HUES6 (cell line): ENCODE measurements around the gene DCP2.

Source experiments
- H3K27ac ChIP-seq: 2 replicates; pipeline ENCODE4 v1.7.0; 2013; ENCODE audit warnings: low read depth, mild to moderate bottlenecking, low read length, inconsistent platforms
- H3K27me3 ChIP-seq: 2 replicates; pipeline ENCODE4 v1.6.1; 2013; ENCODE audit warnings: low read length; ENCODE audit not compliant: control insufficient read depth, insufficient read depth
- H3K36me3 ChIP-seq: 2 replicates; pipeline ENCODE4 v1.6.1; 2013; ENCODE audit warnings: low read length; ENCODE audit not compliant: control insufficient read depth, insufficient read depth
- H3K4me1 ChIP-seq: 2 replicates; pipeline ENCODE4 v1.6.1; 2013; ENCODE audit warnings: low read length; ENCODE audit not compliant: control insufficient read depth, insufficient read depth
- H3K4me3 ChIP-seq: 2 replicates; pipeline ENCODE4 v1.5.1; 2013; ENCODE audit warnings: low read depth, low read length
- H3K9ac ChIP-seq: one replicate; pipeline ENCODE4 v1.6.1; 2013; ENCODE audit warnings: mild to moderate bottlenecking, low read length
- H3K9me3 ChIP-seq: 2 replicates; pipeline ENCODE4 v1.6.1; 2013; ENCODE audit warnings: low read depth, low read length; ENCODE audit not compliant: control insufficient read depth, insufficient read depth

Gene DCP2

DNA sequence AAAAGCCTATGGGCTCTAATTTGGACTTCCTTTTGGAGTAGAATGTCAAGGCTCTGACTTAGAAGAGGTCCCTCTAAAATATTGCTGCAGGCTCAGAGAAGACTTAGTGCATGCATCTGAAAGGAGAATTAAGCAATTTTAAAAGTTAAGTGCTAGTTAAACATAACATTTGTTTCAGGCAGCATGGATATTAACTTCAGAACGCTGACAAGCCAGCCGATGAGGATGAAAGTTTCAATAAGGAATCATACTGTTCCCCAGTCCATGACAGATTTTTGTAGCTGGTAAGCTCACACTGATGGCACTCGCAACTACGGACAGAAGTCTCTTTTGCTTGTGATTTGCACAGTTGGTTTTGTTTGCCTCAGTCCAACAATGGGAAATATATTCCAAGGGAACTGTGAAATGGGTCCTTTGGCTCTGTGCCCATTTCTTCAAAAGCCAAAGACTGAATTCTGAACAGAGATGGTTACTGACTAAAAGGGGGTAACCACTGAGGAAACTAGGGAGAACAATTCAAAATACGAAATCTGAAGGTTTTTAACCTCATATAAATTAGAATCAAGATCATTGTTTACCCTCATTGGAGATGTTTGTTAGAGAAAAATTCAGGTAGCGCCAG lies 47.6 kb downstream of the DCP2 start:
- Histone ChIP-seq H3K9me3 (no peaks in the 10 kb centered on the region), H3K9ac (no peak overlapping the region), H3K4me1 (no peaks in the 10 kb centered on the region; the same call in 1 of the 2 replicates), H3K4me3 (no peak overlapping the region), H3K27me3 (no peaks in the 10 kb centered on the region), H3K36me3 (peaks cover 74% of the 10 kb centered on the region), H3K27ac (no peak overlapping the region)

DNA sequence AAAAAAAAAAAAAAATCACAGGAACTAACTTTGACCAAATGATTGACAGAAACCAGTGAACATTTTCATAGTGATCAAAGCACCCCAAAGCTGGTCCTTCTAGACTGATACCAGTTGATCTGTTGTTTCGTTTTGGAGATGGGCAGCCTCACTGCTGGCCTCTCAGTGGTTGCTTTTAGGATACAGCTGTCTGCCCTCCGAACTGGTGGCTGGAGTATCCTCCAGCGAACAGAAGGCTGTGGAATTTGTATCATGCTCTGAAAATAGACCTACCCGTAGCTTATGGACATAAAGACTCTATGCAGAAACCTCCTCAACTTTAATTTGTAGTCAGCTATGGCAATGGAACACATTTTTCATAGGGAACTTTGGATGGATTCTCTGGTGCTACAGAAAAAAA lies 49.0 kb downstream of the DCP2 start:
- Histone ChIP-seq H3K36me3 (peaks cover 74% of the 10 kb centered on the region), H3K4me3 (no peak overlapping the region), H3K27me3 (no peaks in the 10 kb centered on the region), H3K4me1 (peaks cover 13% of the 10 kb centered on the region), H3K9ac (no peak overlapping the region), H3K27ac (no peak overlapping the region), H3K9me3 (no peaks in the 10 kb centered on the region)

DNA sequence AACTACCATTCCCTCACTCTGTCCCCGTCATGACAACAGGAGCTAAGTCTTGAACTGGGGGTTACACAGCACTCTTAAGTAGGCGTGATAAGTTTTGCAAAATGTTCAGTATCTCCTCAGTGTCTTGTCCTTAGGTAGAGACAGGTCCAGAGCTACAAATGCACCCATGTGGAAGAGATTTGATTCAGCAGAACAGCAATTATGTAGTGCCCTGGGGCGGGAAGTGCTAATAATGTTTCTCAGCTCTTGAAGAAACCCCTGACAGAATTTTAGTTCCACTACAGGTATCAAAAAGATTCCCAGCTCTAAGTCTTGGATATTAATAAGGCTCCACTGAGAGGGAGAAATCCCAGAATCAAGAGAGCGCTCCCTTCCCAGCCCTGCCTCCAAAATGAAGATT lies 49.6 kb downstream of the DCP2 start:
- H3K9ac ChIP-seq = no peak overlapping the region
- H3K27ac ChIP-seq = no peak overlapping the region
- H3K4me3 ChIP-seq = no peak overlapping the region
- H3K4me1 ChIP-seq = peaks cover 19% of the 10 kb centered on the region
- H3K27me3 ChIP-seq = no peaks in the 10 kb centered on the region
- H3K9me3 ChIP-seq = no peaks in the 10 kb centered on the region
- peaks cover 69% of the 10 kb centered on the region for H3K36me3 ChIP-seq

DNA sequence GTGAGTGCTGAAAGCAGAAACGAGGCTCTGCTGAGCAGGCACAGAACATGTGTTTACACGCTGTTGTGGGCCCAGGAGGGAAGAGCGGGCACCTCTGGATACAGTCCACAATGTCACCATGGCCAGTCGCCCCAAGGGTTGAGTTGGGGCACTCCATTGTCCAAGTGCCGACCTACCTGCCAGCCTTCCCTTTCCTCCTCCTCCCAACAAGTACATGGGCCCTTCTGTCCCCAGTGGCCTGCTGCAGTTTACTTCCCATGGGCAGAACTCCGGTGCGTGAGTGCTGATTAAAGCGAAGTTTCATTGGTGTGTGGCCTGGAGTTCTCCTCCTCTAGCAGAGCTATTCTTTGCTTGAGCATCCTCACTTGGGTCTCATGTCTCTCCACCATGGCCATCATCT lies 50.4 kb downstream of the DCP2 start:
- no peak overlapping the region for H3K27ac ChIP-seq

DNA sequence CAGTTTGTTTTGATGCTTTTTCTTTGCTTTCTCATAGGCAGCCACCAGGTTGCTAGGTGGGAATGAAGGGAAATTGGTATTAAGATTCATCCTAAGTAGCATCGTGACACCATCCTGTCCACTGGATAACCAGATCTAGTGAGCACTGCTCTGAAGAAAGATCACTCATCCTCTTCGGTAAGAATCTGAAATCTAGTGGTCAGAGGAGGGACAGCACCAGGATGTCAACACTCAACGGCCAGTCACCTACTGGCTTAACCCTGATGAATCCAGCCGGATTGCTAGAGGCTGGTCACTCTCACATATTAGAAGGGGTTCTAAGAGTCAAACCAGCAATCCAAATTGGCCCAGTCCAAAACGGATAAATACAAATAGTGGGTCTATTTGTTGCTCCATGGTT lies 50.8 kb downstream of the DCP2 start:
- Histone ChIP-seq H3K4me3 (no peak overlapping the region), H3K27me3 (no peaks in the 10 kb centered on the region), H3K27ac (no peak overlapping the region), H3K9ac (no peak overlapping the region), H3K36me3 (peaks cover 65% of the 10 kb centered on the region), H3K4me1 (peaks cover 21% of the 10 kb centered on the region), H3K9me3 (no peaks in the 10 kb centered on the region)

More for the DNA sequence above, 50.4 kb downstream of the DCP2 start:
- Histone ChIP-seq H3K9ac (no peak overlapping the region), H3K36me3 (peaks cover 69% of the 10 kb centered on the region), H3K4me1 (peaks cover 21% of the 10 kb centered on the region), H3K27me3 (no peaks in the 10 kb centered on the region), H3K9me3 (no peaks in the 10 kb centered on the region), H3K4me3 (no peak overlapping the region)

DNA sequence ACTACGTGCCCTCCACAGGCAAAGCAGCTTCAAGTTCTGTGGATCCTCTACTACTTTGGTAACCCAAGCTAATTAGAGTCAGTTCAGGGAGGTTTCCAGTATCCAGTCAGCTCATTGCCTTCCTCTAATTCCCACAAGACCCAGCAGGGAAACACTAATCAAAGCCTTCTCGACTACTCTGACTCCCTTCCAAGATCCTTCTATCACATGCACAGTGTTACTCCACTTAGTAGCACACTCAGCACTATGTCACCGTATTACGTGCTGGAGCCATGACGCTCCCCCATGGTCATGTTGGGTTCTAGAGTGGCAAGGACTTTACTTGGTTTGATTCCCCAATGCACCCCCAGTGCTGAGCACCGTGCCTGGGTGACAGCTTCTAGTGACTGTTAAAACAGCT lies 53.0 kb downstream of the DCP2 start:
- Histone ChIP-seq H3K9ac (no peak overlapping the region), H3K27ac (no peak overlapping the region), H3K27me3 (no peaks in the 10 kb centered on the region), H3K9me3 (no peaks in the 10 kb centered on the region), H3K4me1 (peaks cover 32% of the 10 kb centered on the region), H3K4me3 (no peak overlapping the region), H3K36me3 (peaks cover 45% of the 10 kb centered on the region)

DNA sequence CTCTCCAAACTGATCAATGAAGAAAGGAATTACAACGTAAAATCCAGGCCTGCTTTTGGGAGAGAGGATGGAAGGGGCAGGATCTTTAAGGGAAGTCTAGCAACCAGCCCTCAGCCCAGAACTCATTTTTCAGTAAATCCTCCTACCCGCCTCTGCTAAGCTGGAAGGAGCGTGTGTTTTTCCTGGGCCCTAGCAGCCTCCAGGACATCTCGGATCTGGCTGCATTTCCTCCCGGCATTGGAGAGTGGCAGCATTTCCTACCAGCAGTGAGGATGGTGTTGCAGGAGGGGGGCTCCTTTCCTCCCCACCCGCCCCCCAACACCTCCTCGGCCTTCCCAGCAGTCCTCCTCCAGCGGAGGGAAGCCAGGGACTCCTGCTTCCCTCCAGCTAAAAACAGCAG lies 54.5 kb downstream of the DCP2 start:
- no peak overlapping the region for H3K9ac ChIP-seq
- H3K4me1 ChIP-seq = peaks cover 37% of the 10 kb centered on the region
- no peak overlapping the region for H3K4me3 ChIP-seq
- peaks cover 41% of the 10 kb centered on the region for H3K36me3 ChIP-seq
- peak overlapping the region; percentile 12; the same call in 1 of the 2 replicates for H3K27ac ChIP-seq
- H3K9me3 ChIP-seq = no peaks in the 10 kb centered on the region
- H3K27me3 ChIP-seq = no peaks in the 10 kb centered on the region

DNA sequence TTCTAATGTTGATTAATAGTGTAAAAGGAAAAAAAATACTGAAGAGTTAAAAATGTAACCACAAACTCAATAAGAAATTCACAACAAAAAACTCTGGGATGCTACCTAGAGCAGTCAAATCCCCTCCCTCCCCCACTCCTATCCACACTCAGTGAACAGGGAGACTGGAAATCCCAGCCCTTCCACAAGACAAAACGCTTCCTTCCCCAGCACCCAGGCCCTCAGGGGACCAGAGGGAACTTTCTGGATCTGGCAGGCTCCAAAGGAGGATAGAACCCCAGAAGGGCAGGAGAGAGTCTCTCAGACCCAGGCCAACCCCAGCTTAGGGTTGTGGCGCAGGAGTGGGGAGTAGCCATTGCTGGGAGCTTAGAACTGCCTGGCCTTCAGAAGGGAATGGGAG lies 55.0 kb downstream of the DCP2 start:
- Histone ChIP-seq H3K9ac (no peak overlapping the region), H3K36me3 (peaks cover 36% of the 10 kb centered on the region)

DNA sequence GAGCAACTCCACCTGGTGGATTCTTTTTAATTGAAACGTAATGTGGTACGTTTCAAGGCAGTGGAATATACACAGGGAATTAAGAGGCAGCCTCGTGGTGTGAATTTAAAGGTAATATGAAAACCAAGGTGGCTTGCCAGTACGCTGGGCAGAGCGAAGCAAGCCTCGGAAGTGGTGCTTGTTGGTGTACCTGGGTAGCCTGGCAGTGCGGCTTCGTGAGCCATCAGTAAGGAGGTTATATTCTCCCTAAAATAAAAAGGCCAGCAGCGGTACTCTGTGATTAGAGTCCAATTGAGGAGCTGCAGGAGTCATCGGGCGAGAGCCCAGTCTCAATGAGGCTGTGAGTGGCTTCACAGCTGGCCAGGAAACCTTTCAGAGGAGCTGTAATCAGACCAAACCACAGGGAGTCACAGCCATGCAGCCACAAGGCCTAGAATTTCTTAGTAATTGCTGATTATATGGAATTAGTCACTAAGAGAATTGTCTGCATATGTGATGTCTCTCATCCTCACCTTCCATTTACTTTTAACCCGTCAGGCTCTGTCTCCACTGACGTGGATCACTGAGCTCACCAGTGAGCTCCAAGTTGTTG lies 57.7 kb downstream of the DCP2 start:
- Histone ChIP-seq H3K27ac (no peak overlapping the region; the same call in 1 of the 2 replicates), H3K36me3 (peaks cover 16% of the 10 kb centered on the region), H3K9ac (no peak overlapping the region), H3K4me3 (no peak overlapping the region), H3K4me1 (peaks cover 46% of the 10 kb centered on the region), H3K27me3 (no peaks in the 10 kb centered on the region), H3K9me3 (no peaks in the 10 kb centered on the region)

More for the DNA sequence above, 55.0 kb downstream of the DCP2 start:
- Histone ChIP-seq H3K4me1 (peaks cover 40% of the 10 kb centered on the region), H3K27ac (no peak overlapping the region), H3K4me3 (no peak overlapping the region), H3K27me3 (no peaks in the 10 kb centered on the region), H3K9me3 (no peaks in the 10 kb centered on the region)

DNA sequence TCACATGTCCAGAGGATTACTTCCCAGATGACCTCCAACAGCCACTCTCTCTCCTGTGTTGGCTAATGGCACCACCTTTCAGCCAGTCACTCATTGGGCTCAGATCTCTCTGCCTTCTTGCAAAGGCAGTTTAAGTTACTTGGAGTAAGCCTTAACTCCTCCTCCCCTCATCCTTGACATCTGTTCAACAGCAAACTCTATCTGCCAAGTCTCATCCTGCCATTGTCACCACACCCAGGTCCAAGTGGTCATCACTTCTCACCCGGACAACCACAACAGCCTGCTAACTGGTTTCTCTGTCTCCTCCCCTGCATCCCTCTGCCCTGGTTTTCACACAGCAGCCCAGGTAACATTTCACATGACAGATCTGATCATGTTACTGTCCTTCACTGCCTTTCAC lies 58.5 kb downstream of the DCP2 start:
- Histone ChIP-seq H3K9me3 (no peaks in the 10 kb centered on the region), H3K27me3 (no peaks in the 10 kb centered on the region), H3K27ac (no peak overlapping the region), H3K4me3 (no peak overlapping the region), H3K9ac (no peak overlapping the region), H3K4me1 (peaks cover 38% of the 10 kb centered on the region), H3K36me3 (peaks cover 9% of the 10 kb centered on the region; the same call in 1 of the 2 replicates)

DNA sequence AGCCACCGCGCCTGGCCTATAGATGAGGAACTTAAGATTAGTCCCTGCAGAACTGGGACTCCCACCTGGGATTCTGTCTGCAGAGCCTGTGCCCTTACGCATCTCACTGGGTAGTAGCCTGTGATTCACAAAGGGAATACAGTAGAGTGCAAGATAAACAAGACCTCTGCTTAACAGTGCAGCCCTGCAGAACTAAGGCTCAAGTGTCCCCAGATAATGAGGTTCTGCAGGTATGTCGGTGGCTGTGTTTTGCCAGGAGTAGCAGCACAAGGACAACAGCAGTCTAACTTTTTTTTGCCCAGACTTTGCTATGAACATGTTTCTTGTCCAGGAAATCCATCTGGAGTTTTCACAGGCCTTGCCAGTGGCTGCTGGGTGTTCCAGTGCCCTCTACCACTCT lies 59.7 kb downstream of the DCP2 start:
- Histone ChIP-seq H3K27ac (no peak overlapping the region), H3K36me3 (peaks cover 9% of the 10 kb centered on the region; the same call in 1 of the 2 replicates), H3K4me1 (peaks cover 26% of the 10 kb centered on the region), H3K4me3 (no peak overlapping the region), H3K27me3 (no peaks in the 10 kb centered on the region), H3K9me3 (no peaks in the 10 kb centered on the region), H3K9ac (no peak overlapping the region)
